Measurements from ENCODE around the gene TMX2.

DNA sequence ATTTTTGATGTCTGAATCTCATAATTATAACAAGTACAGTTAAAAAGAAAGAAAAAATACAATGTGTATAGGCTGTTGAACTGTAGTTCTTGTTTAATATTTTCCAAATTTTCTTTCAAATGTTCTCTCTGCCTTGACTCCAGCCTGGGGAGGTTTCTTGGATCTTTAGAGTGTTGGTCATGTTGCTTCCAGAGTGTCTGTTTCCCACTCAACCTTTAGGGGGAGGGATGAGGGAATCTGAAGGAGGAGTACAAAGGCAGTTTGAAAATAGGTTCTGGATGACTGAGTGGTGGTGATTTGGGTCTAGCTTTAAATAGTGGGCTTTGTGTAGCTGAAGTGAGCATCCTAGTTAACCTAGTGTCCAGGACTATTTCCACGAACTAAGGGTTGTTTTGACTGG is 51.2 kb downstream of the TMX2 start:
- TF ChIP-seq EP300 (IDR thresholded peaks at IDR 0.05; ENCODE audit: low read depth) (no peak), POLR2A (IDR thresholded peaks at IDR 0.05) (no peak), POLR2AphosphoS5 (IDR thresholded peaks at IDR 0.05) (peak; percentile 20 to 45 (median 22))
- TF ChIP-seq, protein P1, sequence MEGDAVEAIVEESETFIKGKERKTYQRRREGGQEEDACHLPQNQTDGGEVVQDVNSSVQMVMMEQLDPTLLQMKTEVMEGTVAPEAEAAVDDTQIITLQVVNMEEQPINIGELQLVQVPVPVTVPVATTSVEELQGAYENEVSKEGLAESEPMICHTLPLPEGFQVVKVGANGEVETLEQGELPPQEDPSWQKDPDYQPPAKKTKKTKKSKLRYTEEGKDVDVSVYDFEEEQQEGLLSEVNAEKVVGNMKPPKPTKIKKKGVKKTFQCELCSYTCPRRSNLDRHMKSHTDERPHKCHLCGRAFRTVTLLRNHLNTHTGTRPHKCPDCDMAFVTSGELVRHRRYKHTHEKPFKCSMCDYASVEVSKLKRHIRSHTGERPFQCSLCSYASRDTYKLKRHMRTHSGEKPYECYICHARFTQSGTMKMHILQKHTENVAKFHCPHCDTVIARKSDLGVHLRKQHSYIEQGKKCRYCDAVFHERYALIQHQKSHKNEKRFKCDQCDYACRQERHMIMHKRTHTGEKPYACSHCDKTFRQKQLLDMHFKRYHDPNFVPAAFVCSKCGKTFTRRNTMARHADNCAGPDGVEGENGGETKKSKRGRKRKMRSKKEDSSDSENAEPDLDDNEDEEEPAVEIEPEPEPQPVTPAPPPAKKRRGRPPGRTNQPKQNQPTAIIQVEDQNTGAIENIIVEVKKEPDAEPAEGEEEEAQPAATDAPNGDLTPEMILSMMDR (IDR thresholded peaks at IDR 0.05) = peak; percentile 29 to 58 (median 39)
